ENCODE measurements around the gene SERTAD1.
"Not testable (repeated sequence)": the region's sequence is repeated elsewhere in the genome, so short reads cannot be mapped to it uniquely, and the experiment has no call there.

Gene SERTAD1

DNA sequence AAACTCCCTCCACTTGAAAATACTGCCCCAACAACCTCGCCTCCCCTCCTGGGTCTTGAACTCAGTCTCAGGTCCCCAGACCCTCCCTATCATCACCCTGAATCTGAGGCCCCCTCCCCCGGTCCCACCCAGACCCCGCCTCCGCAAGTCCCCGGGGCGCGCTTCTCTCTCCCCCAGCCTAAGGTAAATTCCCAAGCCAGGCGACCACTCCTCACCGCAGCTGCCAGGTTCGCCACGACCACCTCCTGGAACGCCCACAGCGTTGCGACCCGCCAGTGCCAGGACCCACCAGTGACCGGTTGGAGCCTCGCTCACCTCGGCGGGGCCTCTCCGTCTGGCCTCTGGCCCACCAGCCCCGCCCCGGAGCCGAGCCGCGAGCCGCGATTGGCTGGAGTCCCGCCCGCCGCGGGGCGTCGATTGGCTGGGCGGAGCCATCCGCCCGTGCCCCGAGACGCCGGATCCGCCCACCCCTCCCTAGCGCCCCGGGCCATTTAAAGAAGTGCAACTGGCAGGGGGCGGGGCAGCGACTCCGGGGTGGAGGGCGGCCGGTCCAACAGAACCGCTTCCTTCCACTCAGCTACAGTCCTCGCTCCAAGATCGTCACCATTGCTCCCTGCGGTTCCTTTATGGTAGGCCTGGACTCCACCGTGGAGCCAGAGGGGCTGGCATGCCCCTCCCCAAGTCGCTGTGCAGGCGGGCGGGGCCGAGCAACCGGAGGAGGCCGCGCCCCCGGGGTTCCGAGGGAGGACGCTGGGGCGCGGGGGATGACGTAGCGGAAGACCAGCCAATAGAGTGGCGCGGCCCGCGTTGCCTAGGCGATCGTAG, 18.4 kb upstream of the SERTAD1 start, which contains the start of gene SERTAD3:
SERTAD3 (minus strand) TSS at position 336 of the 825 bp plus-strand sequence. CDS start 2,255 bp downstream, outside the sequence.
- DNase-seq (ENCODE audit: low spot score in 2 of 2), result peak; percentile 90 to 98
- Histone ChIP-seq H3K9me3 (no peaks in the 10 kb centered on the region), H3K36me3 (replicated peaks) (peaks cover 26% of the 10 kb centered on the region), H3K27me3 (ENCODE audit: low read depth) (no peaks in the 10 kb centered on the region), H3K4me3 (peak within 1 kb of the TSS; percentile 88), H3K4me1 (peaks cover 24% of the 10 kb centered on the region)
- in situ Hi-C loops (cut with MboI; ENCODE audit: low sequenced_read_pairs), result no loop called here

DNA sequence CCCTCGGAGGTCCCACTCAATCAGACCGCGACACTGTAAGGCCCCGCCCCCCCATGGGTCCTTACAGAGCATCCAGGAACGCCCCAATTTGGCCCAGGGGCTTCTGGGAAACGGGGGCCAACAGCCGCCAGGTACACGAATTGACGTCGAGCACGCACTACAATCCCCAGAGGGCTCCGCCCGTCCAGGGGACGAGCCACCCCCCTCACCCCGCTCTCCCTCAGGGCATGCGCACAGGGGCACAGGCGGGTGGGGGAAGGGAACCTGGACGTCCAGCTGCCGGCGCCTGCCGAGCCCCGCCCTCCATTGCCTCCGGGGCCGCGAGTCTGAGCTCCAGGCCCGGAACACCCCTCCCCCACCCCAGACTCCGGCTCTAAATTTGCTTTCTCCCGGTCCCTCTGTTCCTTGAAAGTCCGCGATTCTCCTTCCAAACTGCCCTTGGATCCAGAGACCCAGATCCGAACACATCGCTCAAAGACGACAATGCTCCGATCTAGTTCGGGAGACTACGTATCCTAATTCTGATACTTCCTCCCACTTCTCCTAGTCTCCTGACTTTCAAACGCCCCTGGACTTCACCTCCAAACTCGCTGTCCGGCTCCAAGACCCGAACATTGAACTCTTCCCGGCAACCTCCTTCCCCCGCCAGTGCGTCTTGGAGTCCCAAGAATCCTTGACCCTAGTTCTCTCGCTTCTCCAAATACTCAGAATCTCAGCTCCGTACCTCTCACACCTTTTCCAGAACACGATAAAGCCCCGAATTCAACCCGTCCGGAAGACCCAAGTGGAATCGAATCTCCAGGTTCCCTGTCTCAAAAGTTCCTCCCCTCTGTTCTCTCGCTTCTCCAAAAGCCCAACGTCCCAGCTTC, 17.6 kb upstream of the SERTAD1 start:
- Histone ChIP-seq H3K36me3 (replicated peaks) (peaks cover 26% of the 10 kb centered on the region), H3K27me3 (ENCODE audit: low read depth) (no peaks in the 10 kb centered on the region), H3K4me1 (peaks cover 24% of the 10 kb centered on the region), H3K4me3 (peak overlapping the region; percentile 88), H3K9me3 (no peaks in the 10 kb centered on the region)
- DNase-seq (ENCODE audit: low spot score in 2 of 2), result peak; percentile 100
- in situ Hi-C loops (cut with MboI; ENCODE audit: low sequenced_read_pairs), result no loop called here

DNA sequence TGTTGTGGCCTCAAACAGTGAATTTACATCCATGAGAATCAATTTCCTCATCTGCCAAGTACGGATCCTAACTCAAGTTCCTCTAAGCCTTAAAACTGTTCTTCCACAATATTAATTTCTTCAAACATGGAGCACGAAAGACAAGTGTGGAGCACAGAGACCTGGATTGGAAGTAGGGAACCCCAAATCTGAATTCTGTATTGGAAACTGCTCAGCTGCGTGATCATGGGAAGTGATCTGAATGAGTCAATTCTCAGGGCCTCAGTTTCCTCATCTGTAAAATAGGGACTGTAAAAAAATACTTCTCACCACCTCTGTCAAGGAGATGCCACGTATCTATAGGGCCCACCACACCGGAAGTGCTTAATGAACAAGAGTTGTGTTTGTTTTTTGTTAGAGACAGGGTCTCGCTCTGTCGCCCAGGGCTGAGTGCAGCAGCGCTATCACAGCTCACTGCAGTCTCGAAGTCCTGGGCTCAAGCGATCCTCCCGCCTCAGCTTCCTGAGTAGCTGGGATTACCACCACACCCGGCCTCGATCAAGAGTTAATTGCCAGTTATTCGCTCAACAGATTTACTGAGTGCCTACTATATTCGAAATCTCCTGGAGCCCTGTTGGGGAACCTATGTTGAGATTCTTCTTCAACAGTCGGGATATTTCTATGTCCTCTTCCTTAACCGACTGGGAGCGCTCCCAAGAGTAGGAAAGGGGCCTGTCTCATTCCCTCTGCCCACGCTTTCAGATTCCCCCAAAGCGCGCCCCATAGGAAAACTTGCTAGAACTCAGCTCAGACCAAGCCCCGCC, 16.7 kb upstream of the SERTAD1 start:
- Histone ChIP-seq H3K9me3 (no peaks in the 10 kb centered on the region), H3K27me3 (ENCODE audit: low read depth) (no peaks in the 10 kb centered on the region), H3K36me3 (replicated peaks) (peaks cover 26% of the 10 kb centered on the region), H3K4me1 (peaks cover 24% of the 10 kb centered on the region), H3K4me3 (peak overlapping the region; percentile 88)
- in situ Hi-C loops (cut with MboI; ENCODE audit: low sequenced_read_pairs), result no loop called here
- DNase-seq (ENCODE audit: low spot score in 2 of 2), result no peak

DNA sequence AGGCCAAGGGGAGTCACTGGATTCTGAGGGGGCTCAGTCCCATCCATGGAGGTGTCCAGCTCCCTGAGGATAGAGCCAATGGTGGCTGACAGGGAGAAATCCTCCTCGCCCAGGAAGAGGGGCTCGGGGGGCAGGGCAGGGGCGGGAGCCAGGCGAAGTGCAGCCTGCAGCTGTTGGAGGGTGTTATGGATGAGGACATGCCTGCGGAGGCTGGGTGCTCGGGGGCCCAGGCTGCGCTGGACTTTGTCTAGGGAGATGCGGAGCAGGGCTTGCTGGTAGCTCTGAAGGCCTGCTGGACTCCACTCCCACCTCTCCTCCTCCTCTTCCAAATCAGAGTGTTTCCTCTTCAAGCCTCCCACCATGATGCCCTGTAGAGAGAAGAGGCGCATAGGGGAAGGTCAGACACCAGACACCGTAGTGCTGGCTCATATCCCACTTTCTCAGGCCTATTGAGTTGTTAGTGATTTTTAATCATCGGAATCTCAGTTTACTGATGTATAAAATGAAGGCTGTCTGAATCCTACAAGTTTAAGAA, 16.0 kb upstream of the SERTAD1 start:
- peaks cover 24% of the 10 kb centered on the region for H3K4me1 ChIP-seq
- no peaks in the 10 kb centered on the region for H3K9me3 ChIP-seq
- H3K4me3 ChIP-seq, result no peak overlapping the region
- in situ Hi-C loops (cut with MboI; ENCODE audit: low sequenced_read_pairs), result no loop called here
- H3K36me3 ChIP-seq (replicated peaks), result peaks cover 26% of the 10 kb centered on the region
- no peaks in the 10 kb centered on the region for H3K27me3 ChIP-seq (ENCODE audit: low read depth)
- DNase-seq (ENCODE audit: low spot score in 2 of 2), result no peak

DNA sequence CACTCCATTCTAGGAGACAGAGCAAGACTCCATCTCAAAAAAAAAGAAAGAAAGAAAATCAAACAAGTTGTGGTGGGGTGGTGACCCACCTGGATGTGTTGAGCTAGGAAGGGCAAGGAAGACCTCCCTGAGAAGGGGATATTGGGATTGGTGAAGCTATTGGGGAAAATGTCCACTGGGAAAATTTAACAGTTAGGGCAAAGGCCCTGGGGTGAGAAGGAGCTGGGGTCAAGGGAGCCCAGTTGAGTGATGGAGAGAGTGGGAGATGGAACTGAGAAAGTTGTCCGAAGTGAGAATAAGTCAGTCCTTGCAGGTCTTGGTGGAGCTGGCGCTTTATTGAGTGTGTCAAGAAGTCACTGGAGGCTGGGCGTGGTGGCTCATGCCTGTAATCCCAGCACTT, 12.5 kb upstream of the SERTAD1 start:
- Histone ChIP-seq H3K4me3 (no peak overlapping the region), H3K36me3 (replicated peaks) (peaks cover 19% of the 10 kb centered on the region), H3K9me3 (no peaks in the 10 kb centered on the region; the same call in 1 of the 2 replicates), H3K4me1 (peaks cover 14% of the 10 kb centered on the region), H3K27me3 (ENCODE audit: low read depth) (no peaks in the 10 kb centered on the region)
- DNase-seq (ENCODE audit: low spot score in 2 of 2), result no peak
- in situ Hi-C loops (cut with MboI; ENCODE audit: low sequenced_read_pairs), result no loop called here

DNA sequence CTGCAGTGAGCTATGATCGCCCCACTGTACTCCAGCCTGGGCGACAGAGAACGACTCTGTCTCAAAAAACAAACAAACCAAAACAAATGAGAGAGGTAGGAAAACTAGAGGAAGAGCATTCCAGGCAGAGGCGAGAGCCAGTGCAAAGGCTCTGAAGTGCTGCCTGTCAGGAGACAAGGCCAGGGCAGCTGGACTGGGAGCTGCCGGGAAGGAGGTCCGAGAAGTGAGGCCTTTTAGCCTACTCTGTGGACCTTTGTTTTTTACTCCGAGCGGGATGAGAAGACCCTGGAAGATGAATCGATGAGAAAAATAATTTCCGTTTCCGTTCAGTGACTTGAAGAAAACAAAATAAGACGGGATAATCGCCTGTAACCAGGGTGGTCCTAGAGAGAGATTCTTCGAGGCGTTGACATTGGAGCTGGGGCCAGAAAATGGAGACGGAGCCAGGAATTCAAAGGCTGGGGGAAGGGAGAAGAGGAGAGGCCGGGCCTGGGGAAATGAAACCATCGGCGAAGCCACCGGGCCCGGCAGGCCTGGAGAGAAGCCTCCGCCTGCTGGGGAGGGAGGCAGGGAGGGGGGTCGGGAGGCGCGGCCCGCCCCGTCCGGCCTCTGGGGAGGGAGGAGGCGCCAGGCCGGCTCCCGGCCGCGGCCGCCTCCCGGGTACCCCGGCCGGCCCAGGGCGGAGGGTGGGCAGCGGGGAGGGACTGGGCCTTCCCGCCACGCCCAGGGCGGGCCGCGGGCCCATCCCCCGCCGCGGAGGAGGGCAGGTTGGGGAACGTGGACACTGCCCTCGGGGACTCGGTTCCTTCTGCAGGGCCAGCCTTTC, 7.8 kb upstream of the SERTAD1 start:
- no peaks in the 10 kb centered on the region for H3K27me3 ChIP-seq (ENCODE audit: low read depth)
- peak; percentile 88 to 90 for DNase-seq (ENCODE audit: low spot score in 2 of 2)
- no peaks in the 10 kb centered on the region for H3K36me3 ChIP-seq (replicated peaks)
- in situ Hi-C loops (cut with MboI; ENCODE audit: low sequenced_read_pairs), result no loop called here
- peak overlapping the region; percentile 17 for H3K4me3 ChIP-seq
- no peaks in the 10 kb centered on the region; the same call in 1 of the 2 replicates for H3K9me3 ChIP-seq
- peaks cover 26% of the 10 kb centered on the region for H3K4me1 ChIP-seq

DNA sequence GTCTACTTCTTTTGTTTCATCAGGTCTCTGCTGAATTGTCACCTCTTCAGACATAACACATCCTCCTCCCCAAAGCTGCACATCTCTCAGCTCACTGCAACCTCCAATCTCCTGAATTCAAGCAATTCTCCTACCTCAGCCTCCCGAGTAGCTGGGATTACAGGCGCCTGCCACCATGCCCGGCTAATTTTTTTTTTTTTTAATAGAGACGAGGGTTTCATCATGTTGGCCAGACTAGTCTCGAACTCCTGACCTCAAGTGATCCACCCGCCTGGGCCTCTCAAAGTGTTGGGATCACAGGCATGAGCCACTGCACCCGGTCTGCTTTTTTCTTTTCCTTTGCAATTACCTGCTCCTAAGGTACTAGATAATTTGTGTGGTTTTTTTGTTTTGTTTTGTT, 7.0 kb upstream of the SERTAD1 start:
- H3K4me3 ChIP-seq; H3K36me3 ChIP-seq (replicated peaks); DNase-seq (ENCODE audit: low spot score in 2 of 2); H3K9me3 ChIP-seq; H3K27me3 ChIP-seq (ENCODE audit: low read depth); in situ Hi-C loops (cut with MboI; ENCODE audit: low sequenced_read_pairs): not testable (repeated sequence)
- H3K4me1 ChIP-seq, result peaks cover 26% of the 10 kb centered on the region

DNA sequence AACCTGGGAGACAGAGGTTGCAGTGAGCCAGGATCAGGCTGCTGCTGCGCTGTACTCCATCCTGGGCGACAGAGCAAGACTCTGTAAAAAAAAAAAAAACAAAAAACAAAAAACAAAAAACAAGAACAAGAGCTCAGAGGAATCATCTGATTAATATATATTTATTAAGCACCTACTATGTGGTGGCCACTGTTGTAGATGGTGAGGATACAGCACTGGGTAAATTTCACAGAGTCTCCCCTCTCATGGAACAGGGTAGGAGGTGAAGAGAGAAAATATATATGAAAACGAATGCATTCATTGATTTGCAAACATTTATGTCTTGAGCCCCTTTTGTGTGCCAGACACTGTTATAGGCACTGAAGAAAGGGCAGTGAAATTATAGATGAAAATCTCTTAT, 5.9 kb upstream of the SERTAD1 start:
- in situ Hi-C loops (cut with MboI; ENCODE audit: low sequenced_read_pairs), result no loop called here
- Histone ChIP-seq H3K4me3 (no peak overlapping the region), H3K36me3 (replicated peaks) (no peaks in the 10 kb centered on the region), H3K27me3 (ENCODE audit: low read depth) (no peaks in the 10 kb centered on the region), H3K9me3 (no peaks in the 10 kb centered on the region; the same call in 1 of the 2 replicates), H3K4me1 (peaks cover 26% of the 10 kb centered on the region)
- DNase-seq (ENCODE audit: low spot score in 2 of 2), result no peak

DNA sequence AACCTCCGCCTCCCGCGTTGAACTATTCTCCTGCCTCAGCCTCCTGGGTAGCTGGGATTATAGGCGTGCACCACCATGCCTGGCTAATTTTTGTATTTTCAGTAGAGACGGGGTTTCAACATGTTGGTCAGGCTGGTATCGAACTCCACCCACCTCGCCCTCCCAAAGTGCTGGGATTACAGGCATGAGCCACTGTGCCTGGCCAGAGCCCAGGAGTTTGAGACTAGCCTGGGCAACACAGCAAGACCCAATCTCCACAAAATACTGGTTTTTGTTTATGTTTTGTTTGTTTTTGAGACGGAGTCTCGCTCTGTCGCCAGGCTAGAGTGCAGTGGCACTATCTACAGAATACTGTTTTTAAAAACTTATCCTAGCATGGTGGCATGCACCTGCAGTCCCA, 4.5 kb upstream of the SERTAD1 start:
- H3K4me3 ChIP-seq; H3K36me3 ChIP-seq (replicated peaks); H3K9me3 ChIP-seq; H3K27me3 ChIP-seq (ENCODE audit: low read depth); in situ Hi-C loops (cut with MboI; ENCODE audit: low sequenced_read_pairs); DNase-seq (ENCODE audit: low spot score in 2 of 2): not testable (repeated sequence)
- H3K4me1 ChIP-seq, result peaks cover 26% of the 10 kb centered on the region

DNA sequence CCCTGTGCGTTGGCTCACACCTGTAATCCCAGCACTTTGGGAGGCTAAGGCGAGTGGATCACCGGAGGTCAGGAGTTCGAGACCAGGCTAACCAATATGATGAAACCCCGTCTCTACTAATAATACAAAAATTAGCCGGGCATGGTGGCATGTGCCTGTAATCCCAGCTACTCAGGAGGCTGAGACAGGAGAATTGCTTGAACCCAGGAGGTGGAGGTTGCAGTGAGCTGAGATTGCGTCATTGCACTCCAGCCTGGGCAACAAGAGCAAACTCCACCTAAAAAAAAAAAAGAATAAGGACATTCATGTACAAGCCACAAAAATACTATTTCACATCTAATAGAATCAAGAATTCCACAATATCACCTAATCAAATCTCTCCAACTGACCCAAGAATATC, 2.4 kb upstream of the SERTAD1 start:
- H3K9me3 ChIP-seq; H3K36me3 ChIP-seq (replicated peaks); in situ Hi-C loops (cut with MboI; ENCODE audit: low sequenced_read_pairs); H3K27me3 ChIP-seq (ENCODE audit: low read depth); H3K4me3 ChIP-seq; DNase-seq (ENCODE audit: low spot score in 2 of 2): not testable (repeated sequence)
- peaks cover 22% of the 10 kb centered on the region for H3K4me1 ChIP-seq

DNA sequence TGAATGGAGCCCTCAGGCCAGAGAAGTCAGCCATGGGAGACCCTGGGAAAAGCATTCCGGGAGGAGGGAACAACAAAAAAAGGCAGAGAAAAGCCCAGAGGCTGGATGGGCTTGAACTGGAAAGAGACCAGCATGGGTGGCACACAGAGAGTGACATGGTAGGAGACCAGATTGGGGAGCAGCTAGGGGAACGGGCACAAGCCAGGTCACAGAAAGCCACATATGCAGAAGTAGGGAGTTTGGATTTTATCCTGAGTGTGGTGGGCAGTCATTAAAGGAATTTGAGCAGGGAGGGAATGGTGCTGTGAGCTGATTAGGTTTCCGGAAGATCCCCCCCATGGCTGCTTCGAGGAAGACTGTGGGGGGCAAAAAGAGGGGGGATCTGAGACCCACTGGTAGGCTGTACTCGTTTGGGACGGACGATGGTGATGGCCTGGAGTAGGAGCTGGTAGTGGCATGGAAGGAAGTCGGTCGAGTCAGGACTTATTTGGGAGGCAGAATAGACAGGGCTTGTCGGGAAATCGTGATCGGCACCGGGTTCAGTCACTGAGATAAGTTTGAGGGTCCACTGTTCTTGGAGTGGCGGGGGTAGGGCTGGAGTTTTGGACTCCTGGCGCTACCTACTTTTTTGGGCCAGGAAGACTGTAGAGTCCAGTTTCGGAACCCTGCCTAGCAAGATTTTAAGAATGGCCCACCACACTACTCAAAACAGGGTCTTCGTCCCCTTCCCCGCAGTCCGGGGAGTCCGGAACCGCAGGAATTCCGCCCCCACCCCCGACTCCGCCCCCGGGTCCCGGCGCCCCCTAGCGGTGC, 949 bp downstream of the SERTAD1 start:
- Histone ChIP-seq H3K4me3 (peak overlapping the region; percentile 85), H3K36me3 (replicated peaks) (no peaks in the 10 kb centered on the region; the same call in 1 of the 2 replicates), H3K9me3 (no peaks in the 10 kb centered on the region), H3K4me1 (peaks cover 15% of the 10 kb centered on the region), H3K27me3 (ENCODE audit: low read depth) (no peaks in the 10 kb centered on the region)
- peak; percentile 20 to 78 for DNase-seq (ENCODE audit: low spot score in 2 of 2)
- in situ Hi-C loops (cut with MboI; ENCODE audit: low sequenced_read_pairs), result no loop called here

DNA sequence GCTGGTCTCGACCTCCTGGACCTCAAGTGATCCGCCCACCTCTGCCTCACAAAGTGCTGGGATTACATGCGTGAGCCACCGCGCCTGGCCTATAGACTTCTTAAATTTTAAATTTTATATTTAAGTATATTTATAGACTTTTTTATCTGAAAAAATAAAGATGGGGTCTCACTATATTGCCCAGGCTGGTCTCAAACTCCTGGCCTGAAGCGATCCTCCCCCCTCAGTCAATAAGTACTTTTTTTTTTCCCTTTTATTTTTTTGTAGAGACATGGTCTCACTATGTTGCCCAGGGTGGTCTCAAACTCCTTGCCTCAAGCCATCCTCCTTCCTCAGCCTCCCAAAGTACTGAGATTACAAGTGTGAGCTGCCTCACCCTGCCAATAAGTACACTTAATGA, 1.9 kb downstream of the SERTAD1 start:
- no peak for DNase-seq (ENCODE audit: low spot score in 2 of 2)
- Histone ChIP-seq H3K27me3 (ENCODE audit: low read depth) (no peaks in the 10 kb centered on the region), H3K9me3 (no peaks in the 10 kb centered on the region), H3K4me1 (peaks cover 11% of the 10 kb centered on the region), H3K4me3 (no peak overlapping the region), H3K36me3 (replicated peaks) (no peaks in the 10 kb centered on the region; the same call in 1 of the 2 replicates)
- in situ Hi-C loops (cut with MboI; ENCODE audit: low sequenced_read_pairs), result no loop called here

All from HAP-1 (cell line).